Adrenal gland (tissue), 12 donors: ENCODE data around the gene SIK2. TPM values are rescaled to one million over a fixed set of nuclear protein-coding genes. Genes with fewer than 3 reads are reported as not detected.

Source experiments
- DNase-seq, 7 donors: peaks; one replicate each; pipeline ENCODE4 v3.0.0-alpha.2; 2019 to 2020
- H3K27ac ChIP-seq, 5 donors: fragments of 200-600 bp; sonication (generic) in 4 of 5; 1 replicate in 3 of 5; 2 replicates in 2 of 5; pipeline versions ENCODE4 v1.5.1 to v1.8.0; 2016 to 2020; ENCODE audit warnings: mild to moderate bottlenecking in 1 of 5
- H3K27me3 ChIP-seq: fragments of 200-600 bp; 2 replicates; pipeline ENCODE4 v1.8.0; 2021
- H3K36me3 ChIP-seq, 2 donors: fragments of 200-600 bp; replicated peaks in 1 of 2; 1 replicate in 1 of 2; 2 replicates in 1 of 2; pipeline versions ENCODE4 v1.5.1 to v1.8.0; 2018 to 2022
- H3K4me1 ChIP-seq, 2 donors: fragments of 200-600 bp; replicated peaks in 1 of 2; 1 replicate in 1 of 2; 2 replicates in 1 of 2; pipeline versions ENCODE4 v1.5.1 to v1.8.0; 2018 to 2021
- H3K4me3 ChIP-seq, 4 donors: fragments of 200-600 bp; sonication (generic) in 3 of 4; one replicate each; pipeline ENCODE4 v1.5.1; 2016 to 2018
- H3K9me3 ChIP-seq, 3 donors: fragments of 200-600 bp; sonication (generic) in 1 of 3; replicated peaks in 1 of 3; 1 replicate in 2 of 3; 2 replicates in 1 of 3; pipeline versions ENCODE4 v1.5.1 to v1.8.0; 2016 to 2021
- POLR2A ChIP-seq, 2 donors: fragments of 450-650 bp; IDR thresholded peaks; one replicate each; pipeline ENCODE4 v1.6.1; 2017; ENCODE audit warnings: antibody characterized with exemption in 2 of 2, mild to moderate bottlenecking in 2 of 2, moderate library complexity in 1 of 2
- WGBS, 4 donors: extraction: QIAGEN DNeasy Blood & Tissue Kit in 2 of 4; methylation state at CpG; one replicate each; pipeline versions ENCODE4 v1.1.5 to v1.1.7; 2013 to 2017; 5-methylcytosine and 5-hydroxymethylcytosine counted together
- intact Hi-C, 2 donors: fragments of 100-400 bp; cut with DNase I; formaldehyde crosslinking; loops; one replicate each; pipeline versions ENCODE4 v1.14.1 to v1.15.0; 2022 to 2023
- polyA plus RNA-seq, 3 donors: library from polyadenylated mRNA; stranded (reverse); fragments of 200-250 nt in 2 of 3; fragments of 350-450 nt in 1 of 3; fragmentation: Illumina TruSeq in 1 of 3; extraction: RNeasy Lipid Tissue Mini Kit (QIAGEN cat#74804) in 1 of 3; gene quantifications; one replicate each; pipeline ENCODE4 v1.2.3, GENCODE V29; 2013 to 2014
- total RNA-seq, 9 donors: library from RNA; depleted of rRNA in 4 of 9; stranded (reverse); fragments of >200 nt in 4 of 9; fragments of 120-200 nt in 1 of 9; fragmentation: NEBNext Ultra II Directional in 1 of 9; extraction: Animal tissue kit (Norgen Biotek cat#: 25700) in 1 of 9; gene quantifications; one replicate each; pipeline versions ENCODE4 v1.1.0 to v1.2.4, GENCODE V29; 2013 to 2023
- TF ChIP-seq, protein P1 (sequence below), 6 experiments: fragments of 450-650 bp in 4 of 6; fragments of 200-600 bp in 2 of 6; sonication (generic) in 1 of 6; IDR thresholded peaks; 1 replicate in 5 of 6; 2 replicates in 1 of 6; pipeline versions ENCODE4 v1.5.1 to v1.8.0; 2016 to 2021; ENCODE audit warnings: antibody characterized with exemption in 6 of 6, mild to moderate bottlenecking in 2 of 6, moderate library complexity in 1 of 6
- donor health status: healthy with polysubstance abuse.
- donor health status: Bipolar disorder and iron deficiency.
- donor health status: DM: yes; HTN: yes; CAD: no.
- donor health status: DM: no; HTN: no; CAD: no.
- donor health status: DM: no; HTN: no; CAD: no.
- donor health status: DM: yes; HTN: yes; CAD: no.

The SIK2 gene
- total and polyA plus RNA-seq, 12 donors, result 7.6 to 33.0 (median 25.3) TPM

DNA sequence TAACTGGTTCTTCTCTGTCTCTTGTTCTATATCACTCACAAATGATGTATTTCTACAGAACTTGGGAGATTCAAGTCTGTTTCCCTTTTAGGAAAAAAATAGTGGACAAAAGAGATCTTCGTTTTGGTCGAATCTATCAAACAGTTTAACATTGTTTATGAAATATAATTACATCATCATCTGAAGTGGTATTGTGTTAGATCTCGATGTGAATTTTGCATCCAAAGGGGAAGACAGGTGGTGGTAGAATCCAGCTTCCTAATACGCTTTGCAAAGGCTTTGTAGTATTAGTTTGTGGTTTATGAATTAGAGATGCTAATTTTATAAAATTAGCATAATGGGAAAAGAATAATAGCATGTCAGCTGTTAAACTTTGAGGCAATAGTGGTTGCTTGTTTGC lies 3.4 kb downstream of the SIK2 start:
- intact Hi-C loops, result no loop called here
- no peak for DNase-seq
- no peaks in the 10 kb centered on the region for H3K36me3 ChIP-seq
- TF ChIP-seq POLR2A (IDR thresholded peaks at IDR 0.05), result no peak
- TF ChIP-seq, protein P1, sequence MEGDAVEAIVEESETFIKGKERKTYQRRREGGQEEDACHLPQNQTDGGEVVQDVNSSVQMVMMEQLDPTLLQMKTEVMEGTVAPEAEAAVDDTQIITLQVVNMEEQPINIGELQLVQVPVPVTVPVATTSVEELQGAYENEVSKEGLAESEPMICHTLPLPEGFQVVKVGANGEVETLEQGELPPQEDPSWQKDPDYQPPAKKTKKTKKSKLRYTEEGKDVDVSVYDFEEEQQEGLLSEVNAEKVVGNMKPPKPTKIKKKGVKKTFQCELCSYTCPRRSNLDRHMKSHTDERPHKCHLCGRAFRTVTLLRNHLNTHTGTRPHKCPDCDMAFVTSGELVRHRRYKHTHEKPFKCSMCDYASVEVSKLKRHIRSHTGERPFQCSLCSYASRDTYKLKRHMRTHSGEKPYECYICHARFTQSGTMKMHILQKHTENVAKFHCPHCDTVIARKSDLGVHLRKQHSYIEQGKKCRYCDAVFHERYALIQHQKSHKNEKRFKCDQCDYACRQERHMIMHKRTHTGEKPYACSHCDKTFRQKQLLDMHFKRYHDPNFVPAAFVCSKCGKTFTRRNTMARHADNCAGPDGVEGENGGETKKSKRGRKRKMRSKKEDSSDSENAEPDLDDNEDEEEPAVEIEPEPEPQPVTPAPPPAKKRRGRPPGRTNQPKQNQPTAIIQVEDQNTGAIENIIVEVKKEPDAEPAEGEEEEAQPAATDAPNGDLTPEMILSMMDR (IDR thresholded peaks at IDR 0.05), result no peak
- H3K9me3 ChIP-seq, result no peaks in the 10 kb centered on the region
- no peaks in the 10 kb centered on the region for H3K27me3 ChIP-seq
- H3K4me3 ChIP-seq, result no peak overlapping the region
- peak overlapping the region in 1 of 5 donors; percentile 99 for H3K27ac ChIP-seq
- WGBS, 4 donors, result 45 to 52% (median 50%) methylated on average over 4 of the region's 4 CpGs
- H3K4me1 ChIP-seq, result peaks cover 23 to 41% of the 10 kb centered on the region in 2 donors

DNA sequence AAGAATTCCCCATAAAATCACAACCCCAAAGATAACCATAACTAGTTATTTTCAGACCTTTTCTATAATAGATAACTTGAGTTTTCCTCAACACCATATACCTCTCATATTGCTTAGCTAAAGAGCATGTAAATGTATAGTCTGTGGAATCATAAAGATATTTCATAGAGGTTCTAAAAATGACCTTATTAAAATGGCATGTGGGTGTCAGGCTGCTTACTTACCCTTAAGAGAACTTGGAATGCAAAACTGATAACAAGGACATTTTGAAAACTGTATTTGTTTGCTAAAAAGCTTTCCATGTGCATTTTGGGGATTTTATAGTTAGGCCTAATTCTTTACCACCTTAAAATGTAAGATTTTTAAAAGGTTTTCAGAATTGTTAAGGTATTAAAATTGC lies 4.7 kb downstream of the SIK2 start:
- no peaks in the 10 kb centered on the region for H3K27me3 ChIP-seq
- intact Hi-C loops, result no loop called here
- DNase-seq, result no peak
- H3K9me3 ChIP-seq, result no peaks in the 10 kb centered on the region
- H3K27ac ChIP-seq, result no peak overlapping the region
- no peak overlapping the region for H3K4me3 ChIP-seq
- TF ChIP-seq, protein P1 (IDR thresholded peaks at IDR 0.05), result no peak
- no peak for TF ChIP-seq POLR2A (IDR thresholded peaks at IDR 0.05)
- H3K36me3 ChIP-seq, result no peaks in the 10 kb centered on the region
- H3K4me1 ChIP-seq, result peaks cover 23 to 50% of the 10 kb centered on the region in 2 donors

DNA sequence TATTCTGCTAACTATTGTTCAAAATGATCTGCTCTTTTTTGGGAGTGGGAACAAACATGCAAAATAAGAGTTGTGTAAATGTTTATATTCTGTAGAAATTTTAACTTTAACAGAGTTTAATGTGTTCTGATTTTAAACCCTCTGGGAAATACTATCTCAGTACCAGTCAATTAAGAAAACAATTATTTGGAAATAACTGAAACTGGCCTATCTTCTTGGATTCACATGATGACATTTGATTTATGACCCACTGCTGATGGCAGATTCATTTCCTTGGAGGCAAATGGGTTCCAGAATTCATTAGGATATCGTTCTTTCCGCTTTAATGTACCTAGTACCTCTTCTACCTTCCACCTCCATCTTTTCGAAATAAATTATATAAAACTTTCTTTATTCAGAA lies 5.5 kb downstream of the SIK2 start:
- Histone ChIP-seq H3K9me3 (no peaks in the 10 kb centered on the region), H3K27ac (no peak overlapping the region), H3K27me3 (no peaks in the 10 kb centered on the region), H3K4me1 (peaks cover 23 to 57% of the 10 kb centered on the region in 2 donors), H3K36me3 (no peaks in the 10 kb centered on the region), H3K4me3 (no peak overlapping the region)
- 57 to 71% (median 59%) methylated on average over 3 of the region's 3 CpGs for WGBS, 4 donors
- intact Hi-C loops, result no loop called here
- DNase-seq, result no peak
- no peak for TF ChIP-seq POLR2A (IDR thresholded peaks at IDR 0.05)
- TF ChIP-seq, protein P1 (IDR thresholded peaks at IDR 0.05), result no peak

DNA sequence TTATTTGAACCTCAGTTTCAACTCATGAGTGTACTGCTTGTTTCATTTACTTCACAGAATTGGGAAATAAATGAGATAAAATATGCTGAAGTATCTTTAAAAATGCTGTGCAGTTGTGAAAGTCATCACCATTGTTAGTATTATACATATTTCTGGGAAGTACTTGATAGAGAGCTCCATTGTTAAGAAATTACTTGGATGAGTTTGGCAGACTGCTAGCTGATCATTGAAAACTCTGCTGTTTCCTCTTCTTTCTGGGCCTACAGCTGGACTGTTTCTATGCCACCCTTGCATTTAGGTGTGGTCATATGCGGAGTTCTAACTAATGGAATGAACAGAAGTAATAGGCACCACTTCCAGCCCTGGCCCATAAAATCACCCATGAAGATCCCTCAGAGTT lies 10.0 kb downstream of the SIK2 start:
- DNase-seq, result no peak
- Histone ChIP-seq H3K36me3 (peaks cover 0 to 7% of the 10 kb centered on the region in 2 donors), H3K27ac (peak overlapping the region in 2 of 5 donors; percentile 7 to 24), H3K27me3 (no peaks in the 10 kb centered on the region), H3K4me3 (no peak overlapping the region), H3K4me1 (peaks cover 6 to 26% of the 10 kb centered on the region in 2 donors), H3K9me3 (no peaks in the 10 kb centered on the region)
- no peak for TF ChIP-seq POLR2A (IDR thresholded peaks at IDR 0.05)
- TF ChIP-seq, protein P1 (IDR thresholded peaks at IDR 0.05), result no peak
- 81 to 100% (median 95%) methylated on average over 1 of the region's 1 CpG for WGBS, 4 donors
- intact Hi-C loops, result no loop called here
